ENCODE measurements around the gene EFCAB6. TPM values are rescaled to one million over a fixed set of nuclear protein-coding genes. Genes with fewer than 3 reads are reported as not detected.

The EFCAB6 gene
- polyA plus RNA-seq, 4 donors, result 0.34 to 1.9 TPM; not detected in 2

DNA sequence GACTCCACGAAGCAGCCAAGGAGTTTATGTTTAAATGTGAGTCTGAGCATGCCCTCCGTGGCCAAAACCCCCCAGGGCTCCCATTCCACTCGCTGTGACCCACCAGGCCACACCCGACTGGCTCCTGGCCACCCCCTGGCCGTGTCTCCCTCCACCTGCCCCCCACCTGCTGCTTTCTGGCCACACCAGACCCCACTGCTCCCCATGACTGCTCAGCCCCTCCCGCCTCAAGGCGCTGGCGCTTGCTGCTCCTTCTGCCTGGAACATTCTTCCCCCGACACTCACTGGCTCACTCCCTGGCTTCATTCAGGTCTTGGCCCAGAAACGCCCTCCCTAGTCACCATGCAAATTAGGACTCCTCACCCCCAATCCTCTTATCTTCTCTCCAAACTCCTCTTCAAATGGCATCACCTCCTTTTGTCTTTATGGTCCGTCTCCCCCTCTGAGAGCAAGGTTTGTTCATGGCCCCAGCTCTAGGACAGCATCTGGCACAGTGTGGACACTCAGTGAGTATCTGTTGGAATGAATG, 72.2 kb downstream of the EFCAB6 start:
- Histone ChIP-seq H3K27me3 (ENCODE audit: control insufficient read depth in 3 of 3, insufficient read depth in 3 of 3, low read length in 3 of 3) (no peaks in the 10 kb centered on the region), H3K36me3 (ENCODE audit: control insufficient read depth in 3 of 3, insufficient read depth in 2 of 3, low read depth in 1 of 3, low read length in 3 of 3) (no peaks in the 10 kb centered on the region), H3K4me3 (ENCODE audit: low read depth in 1 of 3, low read length in 3 of 3) (no peak overlapping the region), H3K9me3 (ENCODE audit: control insufficient read depth in 2 of 2, insufficient read depth in 1 of 2, low read depth in 1 of 2, low read length in 1 of 2) (no peaks in the 10 kb centered on the region), H3K27ac (ENCODE audit: low read depth in 1 of 3, low read length in 2 of 3) (no peak overlapping the region), H3K4me1 (ENCODE audit: control insufficient read depth in 3 of 3, insufficient read depth in 2 of 3, low read depth in 1 of 3, low read length in 2 of 3) (no peaks in the 10 kb centered on the region)
- FAIRE-seq (no peak), DNase-seq (no peak)
- WGBS, 3 donors, result 73 to 78% (median 75%) methylated on average over 11 of the region's 11 CpGs

GRCh38 chr22:43737150-43737828, 74.8 kb downstream of the EFCAB6 start:
- no peaks in the 10 kb centered on the region for H3K4me1 ChIP-seq (ENCODE audit: control insufficient read depth in 3 of 3, insufficient read depth in 2 of 3, low read depth in 1 of 3, low read length in 2 of 3)
- FAIRE-seq (no peak), DNase-seq (no peak)
- H3K27ac ChIP-seq (ENCODE audit: low read depth in 1 of 3, low read length in 2 of 3), result no peak overlapping the region
- WGBS, 3 donors, result 90 to 96% (median 92%) methylated on average over 4 of the region's 4 CpGs
- no peaks in the 10 kb centered on the region for H3K9me3 ChIP-seq (ENCODE audit: control insufficient read depth in 2 of 2, insufficient read depth in 1 of 2, low read depth in 1 of 2, low read length in 1 of 2)
- no peaks in the 10 kb centered on the region for H3K27me3 ChIP-seq (ENCODE audit: control insufficient read depth in 3 of 3, insufficient read depth in 3 of 3, low read length in 3 of 3)
- no peaks in the 10 kb centered on the region for H3K36me3 ChIP-seq (ENCODE audit: control insufficient read depth in 3 of 3, insufficient read depth in 2 of 3, low read depth in 1 of 3, low read length in 3 of 3)
- H3K4me3 ChIP-seq (ENCODE audit: low read depth in 1 of 3, low read length in 3 of 3), result no peak overlapping the region

- Histone ChIP-seq H3K27me3 (ENCODE audit: control insufficient read depth in 3 of 3, insufficient read depth in 3 of 3, low read length in 3 of 3) (no peaks in the 10 kb centered on the region), H3K36me3 (ENCODE audit: control insufficient read depth in 3 of 3, insufficient read depth in 2 of 3, low read depth in 1 of 3, low read length in 3 of 3) (no peaks in the 10 kb centered on the region), H3K4me3 (ENCODE audit: low read depth in 1 of 3, low read length in 3 of 3) (no peak overlapping the region), H3K27ac (ENCODE audit: low read depth in 1 of 3, low read length in 2 of 3) (no peak overlapping the region), H3K4me1 (ENCODE audit: control insufficient read depth in 3 of 3, insufficient read depth in 2 of 3, low read depth in 1 of 3, low read length in 2 of 3) (no peaks in the 10 kb centered on the region), H3K9me3 (ENCODE audit: control insufficient read depth in 2 of 2, insufficient read depth in 1 of 2, low read depth in 1 of 2, low read length in 1 of 2) (no peaks in the 10 kb centered on the region)
- WGBS, 3 donors, result 88 to 95% (median 92%) methylated on average over 7 of the region's 7 CpGs
- FAIRE-seq (no peak), DNase-seq (no peak)
Observed at GRCh38 chr22:43736651-43737050, 75.5 kb downstream of the EFCAB6 start.

- H3K4me1 ChIP-seq (ENCODE audit: control insufficient read depth in 3 of 3, insufficient read depth in 2 of 3, low read depth in 1 of 3, low read length in 2 of 3), result no peaks in the 10 kb centered on the region
- FAIRE-seq (no peak), DNase-seq (no peak)
- H3K4me3 ChIP-seq (ENCODE audit: low read depth in 1 of 3, low read length in 3 of 3), result no peak overlapping the region
- no peaks in the 10 kb centered on the region for H3K9me3 ChIP-seq (ENCODE audit: control insufficient read depth in 2 of 2, insufficient read depth in 1 of 2, low read depth in 1 of 2, low read length in 1 of 2)
- no peaks in the 10 kb centered on the region for H3K27me3 ChIP-seq (ENCODE audit: control insufficient read depth in 3 of 3, insufficient read depth in 3 of 3, low read length in 3 of 3)
- H3K27ac ChIP-seq (ENCODE audit: low read depth in 1 of 3, low read length in 2 of 3), result no peak overlapping the region
- H3K36me3 ChIP-seq (ENCODE audit: control insufficient read depth in 3 of 3, insufficient read depth in 2 of 3, low read depth in 1 of 3, low read length in 3 of 3), result no peaks in the 10 kb centered on the region
- 79 to 91% (median 84%) methylated on average over 9 of the region's 9 CpGs for WGBS, 3 donors
Observed at GRCh38 chr22:43734370-43735150, 77.5 kb downstream of the EFCAB6 start.

DNA sequence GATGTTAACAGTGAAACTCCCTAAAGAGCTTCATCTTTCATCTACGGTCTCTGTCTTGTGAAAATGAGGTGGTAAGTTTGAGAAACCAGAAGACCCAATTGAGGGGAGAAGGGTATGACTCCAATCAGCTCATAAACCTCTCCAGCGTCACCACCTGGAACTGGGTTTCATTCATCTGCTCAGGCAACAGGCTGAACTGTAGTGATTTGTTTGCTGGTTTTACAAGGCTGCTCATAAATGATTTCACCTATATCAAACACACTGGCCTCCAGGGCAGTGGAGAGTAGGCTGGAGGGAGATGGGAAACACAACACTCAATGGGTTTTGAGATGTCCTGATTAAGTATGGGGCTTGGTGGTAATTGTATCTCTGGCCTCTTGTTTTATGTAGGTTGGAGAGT, 79.0 kb downstream of the EFCAB6 start:
- H3K4me1 ChIP-seq (ENCODE audit: control insufficient read depth in 3 of 3, insufficient read depth in 2 of 3, low read depth in 1 of 3, low read length in 2 of 3), result no peaks in the 10 kb centered on the region
- H3K27ac ChIP-seq (ENCODE audit: low read depth in 1 of 3, low read length in 2 of 3), result no peak overlapping the region
- H3K27me3 ChIP-seq (ENCODE audit: control insufficient read depth in 3 of 3, insufficient read depth in 3 of 3, low read length in 3 of 3), result no peaks in the 10 kb centered on the region
- no peak overlapping the region for H3K4me3 ChIP-seq (ENCODE audit: low read depth in 1 of 3, low read length in 3 of 3)
- DNase-seq (no peak), FAIRE-seq (no peak)
- WGBS, 3 donors, result 78 to 86% (median 81%) methylated on average over 2 of the region's 2 CpGs
- no peaks in the 10 kb centered on the region for H3K36me3 ChIP-seq (ENCODE audit: control insufficient read depth in 3 of 3, insufficient read depth in 2 of 3, low read depth in 1 of 3, low read length in 3 of 3)
- no peaks in the 10 kb centered on the region for H3K9me3 ChIP-seq (ENCODE audit: control insufficient read depth in 2 of 2, insufficient read depth in 1 of 2, low read depth in 1 of 2, low read length in 1 of 2)

GRCh38 chr22:43731988-43732387, 80.1 kb downstream of the EFCAB6 start:
- H3K27me3 ChIP-seq (ENCODE audit: control insufficient read depth in 3 of 3, insufficient read depth in 3 of 3, low read length in 3 of 3), result no peaks in the 10 kb centered on the region
- 77 to 79% (median 78%) methylated on average over 5 of the region's 5 CpGs for WGBS, 3 donors
- FAIRE-seq, result no peak

DNA sequence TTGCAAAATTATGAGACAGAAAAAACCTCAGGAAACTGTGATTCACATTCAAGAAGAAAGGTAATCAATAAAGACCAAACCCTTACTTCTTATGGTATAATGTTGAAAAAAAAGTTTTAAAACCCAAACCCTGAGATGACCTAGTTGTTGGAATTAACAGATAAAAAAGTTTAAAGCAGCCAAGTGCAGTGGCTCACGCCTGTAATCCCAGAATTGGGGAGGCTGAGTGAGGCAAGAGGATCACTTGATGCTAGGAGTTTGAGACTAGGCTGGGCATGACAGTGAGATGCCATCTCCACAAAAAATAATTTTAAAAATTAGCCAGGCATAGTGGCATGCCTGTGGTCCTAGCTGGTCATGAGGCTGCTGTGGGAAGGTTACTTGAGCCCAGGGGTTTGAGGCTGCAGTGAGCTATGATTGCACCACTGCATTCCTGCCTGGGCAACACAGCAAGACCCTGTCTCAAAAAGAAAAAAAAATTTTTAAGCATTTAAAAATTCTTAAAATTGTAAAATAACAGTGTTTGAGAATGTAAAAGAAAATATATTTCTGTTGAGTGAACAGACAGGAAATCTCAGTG, 85.1 kb downstream of the EFCAB6 start:
- no peaks in the 10 kb centered on the region for H3K4me1 ChIP-seq (ENCODE audit: control insufficient read depth in 3 of 3, insufficient read depth in 2 of 3, low read depth in 1 of 3, low read length in 2 of 3)
- WGBS, 3 donors, result 69 to 97% (median 86%) methylated on average over 1 of the region's 1 CpG
- no peaks in the 10 kb centered on the region for H3K27me3 ChIP-seq (ENCODE audit: control insufficient read depth in 3 of 3, insufficient read depth in 3 of 3, low read length in 3 of 3)
- FAIRE-seq, result no peak
- H3K27ac ChIP-seq (ENCODE audit: low read depth in 1 of 3, low read length in 2 of 3), result no peak overlapping the region
- no peak for DNase-seq
- H3K9me3 ChIP-seq (ENCODE audit: control insufficient read depth in 2 of 2, insufficient read depth in 1 of 2, low read depth in 1 of 2, low read length in 1 of 2), result no peaks in the 10 kb centered on the region
- no peaks in the 10 kb centered on the region for H3K36me3 ChIP-seq (ENCODE audit: control insufficient read depth in 3 of 3, insufficient read depth in 2 of 3, low read depth in 1 of 3, low read length in 3 of 3)
- no peak overlapping the region for H3K4me3 ChIP-seq (ENCODE audit: low read depth in 1 of 3, low read length in 3 of 3)

More at GRCh38 chr22:43731988-43732387, 80.1 kb downstream of the EFCAB6 start:
- H3K4me1 ChIP-seq (ENCODE audit: control insufficient read depth in 3 of 3, insufficient read depth in 2 of 3, low read depth in 1 of 3, low read length in 2 of 3), result no peaks in the 10 kb centered on the region
- H3K36me3 ChIP-seq (ENCODE audit: control insufficient read depth in 3 of 3, insufficient read depth in 2 of 3, low read depth in 1 of 3, low read length in 3 of 3), result no peaks in the 10 kb centered on the region
- no peak for DNase-seq
- H3K27ac ChIP-seq (ENCODE audit: low read depth in 1 of 3, low read length in 2 of 3), result no peak overlapping the region
- H3K4me3 ChIP-seq (ENCODE audit: low read depth in 1 of 3, low read length in 3 of 3), result no peak overlapping the region
- H3K9me3 ChIP-seq (ENCODE audit: control insufficient read depth in 2 of 2, insufficient read depth in 1 of 2, low read depth in 1 of 2, low read length in 1 of 2), result no peaks in the 10 kb centered on the region

DNA sequence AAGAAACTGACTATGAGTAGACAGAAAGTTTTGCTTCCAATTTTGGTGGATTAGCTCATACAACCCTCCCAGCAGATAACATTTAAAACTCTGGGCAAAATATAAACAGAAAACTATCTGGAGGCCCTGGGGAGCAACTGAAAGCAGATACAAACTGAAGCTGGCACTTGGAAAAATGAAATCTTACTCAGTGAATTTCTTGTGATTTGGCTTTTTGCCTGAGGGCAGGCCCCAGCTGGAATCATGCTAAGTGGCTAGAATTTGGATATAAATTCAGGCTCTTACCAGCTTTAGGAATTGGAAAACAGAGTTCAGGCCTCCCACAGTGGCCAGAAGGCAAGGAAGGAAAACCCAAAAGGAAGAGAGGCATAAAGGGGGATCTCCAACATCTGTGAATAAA, 85.8 kb downstream of the EFCAB6 start:
- DNase-seq (no peak), FAIRE-seq (no peak)
- Histone ChIP-seq H3K27ac (ENCODE audit: low read depth in 1 of 3, low read length in 2 of 3) (no peak overlapping the region), H3K27me3 (ENCODE audit: control insufficient read depth in 3 of 3, insufficient read depth in 3 of 3, low read length in 3 of 3) (no peaks in the 10 kb centered on the region), H3K4me1 (ENCODE audit: control insufficient read depth in 3 of 3, insufficient read depth in 2 of 3, low read depth in 1 of 3, low read length in 2 of 3) (no peaks in the 10 kb centered on the region), H3K4me3 (ENCODE audit: low read depth in 1 of 3, low read length in 3 of 3) (no peak overlapping the region), H3K36me3 (ENCODE audit: control insufficient read depth in 3 of 3, insufficient read depth in 2 of 3, low read depth in 1 of 3, low read length in 3 of 3) (no peaks in the 10 kb centered on the region), H3K9me3 (ENCODE audit: control insufficient read depth in 2 of 2, insufficient read depth in 1 of 2, low read depth in 1 of 2, low read length in 1 of 2) (no peaks in the 10 kb centered on the region)
